ENCODE results near the gene IKBIP.

DNA sequence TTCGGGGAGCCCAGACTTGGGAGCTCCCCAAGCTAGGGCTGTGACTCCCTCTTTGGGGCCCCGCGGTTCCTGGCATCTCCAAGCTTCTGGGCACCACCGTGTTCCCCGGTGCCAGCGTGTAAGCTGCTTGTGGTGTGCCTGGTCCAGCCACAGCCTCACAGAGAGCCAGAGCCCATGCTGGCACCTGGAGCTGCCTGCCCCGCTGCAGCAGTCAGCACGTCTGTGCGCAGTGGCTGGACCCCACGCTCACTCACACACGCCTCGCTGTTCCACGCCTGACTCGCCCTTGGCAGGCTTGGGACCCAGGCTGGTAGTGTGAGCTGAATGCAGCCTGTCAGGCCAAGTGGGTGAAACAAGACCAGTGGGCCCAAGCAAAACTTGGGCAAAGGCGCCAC is 35.0 kb upstream of the IKBIP start:
- TF ChIP-seq, protein P1, sequence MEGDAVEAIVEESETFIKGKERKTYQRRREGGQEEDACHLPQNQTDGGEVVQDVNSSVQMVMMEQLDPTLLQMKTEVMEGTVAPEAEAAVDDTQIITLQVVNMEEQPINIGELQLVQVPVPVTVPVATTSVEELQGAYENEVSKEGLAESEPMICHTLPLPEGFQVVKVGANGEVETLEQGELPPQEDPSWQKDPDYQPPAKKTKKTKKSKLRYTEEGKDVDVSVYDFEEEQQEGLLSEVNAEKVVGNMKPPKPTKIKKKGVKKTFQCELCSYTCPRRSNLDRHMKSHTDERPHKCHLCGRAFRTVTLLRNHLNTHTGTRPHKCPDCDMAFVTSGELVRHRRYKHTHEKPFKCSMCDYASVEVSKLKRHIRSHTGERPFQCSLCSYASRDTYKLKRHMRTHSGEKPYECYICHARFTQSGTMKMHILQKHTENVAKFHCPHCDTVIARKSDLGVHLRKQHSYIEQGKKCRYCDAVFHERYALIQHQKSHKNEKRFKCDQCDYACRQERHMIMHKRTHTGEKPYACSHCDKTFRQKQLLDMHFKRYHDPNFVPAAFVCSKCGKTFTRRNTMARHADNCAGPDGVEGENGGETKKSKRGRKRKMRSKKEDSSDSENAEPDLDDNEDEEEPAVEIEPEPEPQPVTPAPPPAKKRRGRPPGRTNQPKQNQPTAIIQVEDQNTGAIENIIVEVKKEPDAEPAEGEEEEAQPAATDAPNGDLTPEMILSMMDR (tag by site-specific recombination; IDR thresholded peaks at IDR 0.05) = no peak
- no peak for TF ChIP-seq ZNF596 (tag by site-specific recombination; IDR thresholded peaks at IDR 0.05)
- no peak for TF ChIP-seq HOXC10 (CRISPR knock-in tag; IDR thresholded peaks at IDR 0.05)
- no peak for TF ChIP-seq KLF8 (tag by site-specific recombination; IDR thresholded peaks at IDR 0.05)
- no peak for TF ChIP-seq ZNF529 (tag by site-specific recombination; IDR thresholded peaks at IDR 0.05; ENCODE audit: insufficient replicate concordance)
- no peak for TF ChIP-seq ZNF501 (tag by site-specific recombination; IDR thresholded peaks at IDR 0.05)
- TF ChIP-seq IKZF3 (tag by site-specific recombination; IDR thresholded peaks at IDR 0.05) = no peak
- TF ChIP-seq, protein P2, sequence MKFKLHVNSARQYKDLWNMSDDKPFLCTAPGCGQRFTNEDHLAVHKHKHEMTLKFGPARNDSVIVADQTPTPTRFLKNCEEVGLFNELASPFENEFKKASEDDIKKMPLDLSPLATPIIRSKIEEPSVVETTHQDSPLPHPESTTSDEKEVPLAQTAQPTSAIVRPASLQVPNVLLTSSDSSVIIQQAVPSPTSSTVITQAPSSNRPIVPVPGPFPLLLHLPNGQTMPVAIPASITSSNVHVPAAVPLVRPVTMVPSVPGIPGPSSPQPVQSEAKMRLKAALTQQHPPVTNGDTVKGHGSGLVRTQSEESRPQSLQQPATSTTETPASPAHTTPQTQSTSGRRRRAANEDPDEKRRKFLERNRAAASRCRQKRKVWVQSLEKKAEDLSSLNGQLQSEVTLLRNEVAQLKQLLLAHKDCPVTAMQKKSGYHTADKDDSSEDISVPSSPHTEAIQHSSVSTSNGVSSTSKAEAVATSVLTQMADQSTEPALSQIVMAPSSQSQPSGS (tag by site-specific recombination; IDR thresholded peaks at IDR 0.05; ENCODE audit: low read depth) = no peak
- no peak for TF ChIP-seq ZNF561 (tag by site-specific recombination; IDR thresholded peaks at IDR 0.05; ENCODE audit: borderline replicate concordance)
- no peak for TF ChIP-seq OSR2 (tag by site-specific recombination; IDR thresholded peaks at IDR 0.05)
- TF ChIP-seq, protein P3, sequence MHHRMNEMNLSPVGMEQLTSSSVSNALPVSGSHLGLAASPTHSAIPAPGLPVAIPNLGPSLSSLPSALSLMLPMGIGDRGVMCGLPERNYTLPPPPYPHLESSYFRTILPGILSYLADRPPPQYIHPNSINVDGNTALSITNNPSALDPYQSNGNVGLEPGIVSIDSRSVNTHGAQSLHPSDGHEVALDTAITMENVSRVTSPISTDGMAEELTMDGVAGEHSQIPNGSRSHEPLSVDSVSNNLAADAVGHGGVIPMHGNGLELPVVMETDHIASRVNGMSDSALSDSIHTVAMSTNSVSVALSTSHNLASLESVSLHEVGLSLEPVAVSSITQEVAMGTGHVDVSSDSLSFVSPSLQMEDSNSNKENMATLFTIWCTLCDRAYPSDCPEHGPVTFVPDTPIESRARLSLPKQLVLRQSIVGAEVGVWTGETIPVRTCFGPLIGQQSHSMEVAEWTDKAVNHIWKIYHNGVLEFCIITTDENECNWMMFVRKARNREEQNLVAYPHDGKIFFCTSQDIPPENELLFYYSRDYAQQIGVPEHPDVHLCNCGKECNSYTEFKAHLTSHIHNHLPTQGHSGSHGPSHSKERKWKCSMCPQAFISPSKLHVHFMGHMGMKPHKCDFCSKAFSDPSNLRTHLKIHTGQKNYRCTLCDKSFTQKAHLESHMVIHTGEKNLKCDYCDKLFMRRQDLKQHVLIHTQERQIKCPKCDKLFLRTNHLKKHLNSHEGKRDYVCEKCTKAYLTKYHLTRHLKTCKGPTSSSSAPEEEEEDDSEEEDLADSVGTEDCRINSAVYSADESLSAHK (tag by site-specific recombination; IDR thresholded peaks at IDR 0.05) = no peak
